G401.6 (cell line): ENCODE data around the gene WNT3A.
A peak's percentile ranks its signal among the peaks of the same experiment; 100 is the strongest.

Experiments used
- FAIRE-seq: peaks from 2 replicates; lab custom pipeline; 2012; peaks lifted over from hg19 to GRCh38; lab: Jason Lieb, UNC

WNT3A gene

DNA sequence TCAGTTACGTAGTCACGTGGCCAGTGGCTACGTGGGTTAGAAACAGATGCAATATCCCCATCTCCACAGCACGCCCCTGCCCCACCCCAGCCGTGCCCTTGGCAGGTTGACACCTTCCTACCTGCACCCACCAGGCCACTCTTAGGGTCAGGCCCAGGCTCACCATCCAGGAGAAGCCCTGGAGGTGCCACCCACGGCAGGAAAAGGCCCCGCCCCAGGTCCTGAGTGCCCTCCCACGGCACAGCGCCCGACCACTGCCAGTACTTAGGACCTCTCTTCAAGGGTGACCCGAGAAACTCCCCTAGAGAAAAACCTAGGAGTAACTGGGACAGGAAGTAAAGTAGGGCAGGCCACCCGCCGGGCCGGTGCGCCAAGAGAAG lies 94.8 kb downstream of the WNT3A start:
- no peak for FAIRE-seq

DNA sequence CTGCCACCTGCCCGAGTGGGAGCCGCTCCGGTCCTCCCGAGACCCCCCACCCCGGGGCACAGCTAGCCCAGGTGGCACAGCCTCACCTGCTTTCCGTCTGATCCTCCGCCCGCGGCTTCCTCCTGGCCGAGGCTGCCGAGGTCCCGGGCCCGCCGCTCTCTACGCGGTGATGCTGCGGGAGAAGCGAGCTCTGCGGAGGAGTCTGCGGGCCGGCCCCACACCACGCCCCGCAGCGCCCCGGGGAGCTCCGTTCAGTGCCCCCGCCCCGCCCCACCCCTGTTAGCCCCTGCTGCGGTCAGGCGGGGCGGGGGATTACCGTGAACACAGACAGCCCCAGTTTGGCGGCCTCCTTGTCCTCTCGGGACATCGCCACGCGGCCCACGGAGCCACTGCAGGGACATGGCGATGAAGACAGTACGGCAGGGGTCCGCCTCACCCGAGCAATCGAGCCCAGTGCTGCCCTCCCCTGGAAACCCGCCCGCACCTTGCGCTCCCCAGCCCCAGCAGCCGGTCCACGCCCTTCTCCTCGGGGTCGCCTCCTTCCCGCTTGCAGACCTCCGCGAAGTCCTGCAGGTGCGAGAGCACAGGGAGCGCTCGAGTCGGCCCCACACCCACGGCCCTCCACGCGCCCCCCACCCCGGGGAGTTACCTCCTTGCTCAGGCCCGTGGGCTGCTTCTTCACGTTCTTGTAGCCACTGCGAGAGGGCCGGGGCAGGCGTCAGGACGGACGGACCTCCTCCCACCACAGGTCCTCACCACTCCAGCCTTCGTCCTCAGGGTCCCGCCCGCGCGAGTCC lies 95.4 kb downstream of the WNT3A start:
- no peak for FAIRE-seq

DNA sequence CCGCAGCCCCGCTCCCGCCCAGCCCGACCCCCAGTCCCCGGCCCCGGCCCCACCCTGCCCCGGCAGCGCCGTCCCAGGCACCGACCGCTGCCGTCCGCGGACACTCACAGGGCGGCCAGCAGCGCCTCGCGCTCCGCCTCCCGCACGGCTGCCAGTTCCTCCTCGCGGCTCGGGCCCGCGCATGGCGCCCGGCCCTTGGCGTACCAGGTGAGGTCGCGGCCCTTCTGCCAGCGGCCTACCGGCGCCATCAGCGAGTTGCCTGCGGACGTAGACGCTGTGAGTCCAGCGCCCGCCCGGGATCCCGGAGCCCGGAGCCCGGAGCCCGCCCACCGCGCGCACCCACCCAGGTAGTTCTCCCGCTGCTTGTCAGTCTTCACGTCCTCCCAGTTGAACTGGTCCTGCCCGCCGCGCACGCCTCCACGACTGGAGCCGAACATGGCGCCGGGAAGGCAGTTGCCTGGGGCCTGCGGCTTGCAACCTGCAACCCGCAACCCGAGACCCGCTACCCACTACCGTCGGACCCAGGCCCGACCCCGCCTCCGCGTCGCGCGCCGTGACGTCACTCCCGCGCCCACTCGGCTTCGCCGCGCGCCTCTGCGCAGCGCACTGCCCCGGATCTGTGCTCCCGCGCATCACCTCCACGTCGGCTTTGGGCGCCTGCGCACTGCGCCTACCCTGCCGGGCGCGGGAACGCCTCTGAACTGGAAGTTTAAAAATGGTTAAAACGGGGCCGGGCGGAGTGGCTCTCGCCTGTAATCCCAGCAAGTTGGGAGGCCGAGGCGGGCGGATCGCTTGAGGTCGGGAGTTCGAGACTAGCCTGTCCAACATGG lies 96.2 kb downstream of the WNT3A start, which contains the start of gene C1orf35:
Gene C1orf35 (minus strand): TSS at position 535 of the 830 bp plus-strand sequence. CDS start 98 bp downstream, at position 437.
- FAIRE-seq = peak; percentile 54

DNA sequence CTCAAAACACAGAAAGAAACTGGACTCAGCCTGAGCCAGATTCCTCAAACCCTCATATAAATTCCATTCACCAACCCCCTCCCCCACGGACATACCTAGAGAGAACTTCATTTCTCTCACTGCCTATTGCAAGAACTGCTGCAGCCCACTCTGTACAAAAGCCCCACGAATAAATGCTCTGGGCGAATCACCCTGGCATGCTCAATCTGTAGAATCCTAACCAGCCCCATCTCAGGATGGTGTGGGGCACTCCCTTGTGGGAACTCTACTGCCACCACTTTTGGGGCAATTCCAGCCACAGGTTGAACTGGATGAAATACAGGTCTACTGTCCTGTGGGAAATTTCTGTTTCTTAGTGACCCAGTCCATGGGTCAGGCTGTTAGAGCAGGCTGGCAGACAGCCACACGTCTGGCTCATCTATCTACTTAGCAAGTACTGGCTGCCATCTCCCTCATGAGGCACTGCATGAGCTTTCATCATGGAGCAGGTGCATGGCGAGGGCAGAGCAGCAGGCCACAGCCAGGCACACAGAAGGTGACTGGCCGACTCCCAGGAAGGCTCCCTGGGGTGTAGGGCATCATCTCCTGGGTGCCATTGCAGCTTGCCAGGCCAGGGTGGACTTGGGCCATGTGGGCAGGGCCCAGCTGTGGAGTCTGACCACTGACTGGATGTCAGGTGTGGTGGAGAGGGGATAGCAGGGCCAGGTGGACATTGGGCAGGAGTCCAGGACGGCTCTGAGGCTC lies 97.9 kb downstream of the WNT3A start:
- FAIRE-seq = no peak

DNA sequence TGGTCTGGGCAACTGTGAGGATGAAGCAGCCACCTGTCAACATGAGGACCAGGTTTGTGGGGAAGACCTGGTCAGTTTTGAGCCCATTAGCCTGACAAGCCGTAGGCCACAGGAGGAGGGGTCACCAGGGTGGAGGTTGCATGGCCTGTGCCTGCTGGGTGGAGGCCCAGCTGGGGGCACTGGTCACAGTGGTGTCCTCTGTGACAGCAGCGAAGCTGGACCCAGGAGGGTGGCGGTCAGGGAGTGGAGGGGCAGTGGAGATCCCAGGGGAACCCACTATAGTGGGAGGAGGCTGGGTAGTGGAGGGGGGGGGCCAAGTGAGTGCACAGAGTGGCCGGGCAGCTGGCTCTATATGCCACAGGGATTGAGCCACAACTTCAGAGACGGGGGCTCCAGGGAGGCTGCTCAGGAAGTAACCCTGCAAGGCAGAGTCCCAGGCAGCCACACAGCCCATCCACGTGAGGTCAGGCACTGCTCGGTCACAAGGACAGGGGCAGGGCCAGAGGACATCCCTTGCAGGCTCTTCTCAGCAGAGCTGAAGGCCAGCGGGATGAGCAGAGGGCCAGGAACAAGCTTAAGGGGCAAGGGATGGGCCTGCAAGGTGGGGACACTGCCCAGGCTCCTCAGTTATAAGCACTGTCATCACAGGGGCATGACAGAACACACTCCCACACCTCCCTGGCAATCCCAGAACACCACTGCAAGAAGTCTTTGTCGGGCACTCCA lies 98.6 kb downstream of the WNT3A start:
- FAIRE-seq = no peak

DNA sequence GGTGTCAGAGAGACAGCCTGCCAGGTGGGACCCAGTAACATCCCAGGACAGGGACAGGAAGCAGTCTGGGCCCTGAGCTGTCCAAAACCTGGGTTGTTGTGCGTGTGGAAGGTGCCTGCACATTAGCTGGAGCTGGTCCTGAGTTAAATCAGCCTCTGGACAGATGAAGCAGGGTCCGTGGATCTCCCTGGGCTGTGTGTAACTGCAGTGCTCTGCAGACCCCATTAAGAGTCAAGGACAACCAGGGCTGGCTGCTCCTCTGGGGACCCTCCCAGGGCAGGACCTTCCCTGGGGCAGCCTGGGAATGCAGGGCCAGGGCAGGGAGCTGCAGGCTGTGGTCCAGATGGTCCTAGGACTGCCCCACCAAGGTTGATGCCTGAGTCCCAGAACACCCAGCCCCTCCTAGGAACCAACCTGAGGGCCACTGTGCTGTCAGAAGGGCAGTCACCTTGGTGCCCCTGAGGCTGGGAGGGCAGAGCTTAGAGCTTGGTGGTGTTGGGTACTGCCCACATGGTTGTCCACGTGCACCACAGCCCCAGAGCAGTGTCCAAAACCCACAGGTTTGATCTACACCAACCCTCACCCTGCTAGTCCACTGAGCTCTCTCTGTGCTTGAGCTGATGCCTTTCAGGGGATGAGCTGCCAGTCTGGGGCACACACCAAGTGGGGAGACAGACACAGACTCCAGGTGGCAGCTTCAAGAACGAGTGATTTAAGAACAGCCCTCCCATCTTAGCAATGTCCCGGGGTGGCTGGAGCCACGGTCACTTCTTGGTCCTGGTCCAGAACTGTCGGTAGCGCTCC lies 99.4 kb downstream of the WNT3A start:
- FAIRE-seq = no peak

DNA sequence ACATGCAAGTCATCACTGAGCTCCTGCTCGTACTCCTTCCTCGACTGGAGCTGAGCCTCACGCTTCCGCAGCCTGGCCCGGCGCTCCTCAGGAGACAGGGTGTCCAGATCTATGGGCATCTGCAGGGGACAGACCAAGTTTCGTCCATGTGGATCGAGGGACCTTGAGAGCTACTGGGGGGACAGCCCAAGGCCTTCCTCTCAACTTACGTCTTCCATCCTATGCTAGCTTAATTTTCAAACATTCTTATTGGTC lies 99.9 kb downstream of the WNT3A start:
- FAIRE-seq = no peak

DNA sequence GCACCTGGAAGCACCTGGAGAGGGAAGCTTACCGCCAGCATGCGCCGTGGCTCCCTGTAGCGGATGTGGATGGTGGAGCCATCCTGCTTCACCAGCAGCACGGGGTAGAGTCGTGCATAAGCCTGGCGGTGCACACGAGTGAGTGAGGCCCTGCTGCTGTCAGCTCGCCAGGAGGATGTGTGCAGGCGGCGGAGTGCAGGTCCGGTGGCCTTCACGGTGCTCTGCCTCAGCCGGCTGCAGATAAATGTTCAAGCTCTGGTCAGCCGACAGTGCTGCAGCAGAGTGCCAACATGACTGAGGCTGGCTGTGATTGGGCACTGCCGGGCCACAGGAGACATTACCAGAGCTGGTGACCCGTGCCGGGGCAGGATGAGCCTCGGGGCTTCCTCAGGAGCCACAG lies 100.8 kb downstream of the WNT3A start:
- FAIRE-seq = no peak

DNA sequence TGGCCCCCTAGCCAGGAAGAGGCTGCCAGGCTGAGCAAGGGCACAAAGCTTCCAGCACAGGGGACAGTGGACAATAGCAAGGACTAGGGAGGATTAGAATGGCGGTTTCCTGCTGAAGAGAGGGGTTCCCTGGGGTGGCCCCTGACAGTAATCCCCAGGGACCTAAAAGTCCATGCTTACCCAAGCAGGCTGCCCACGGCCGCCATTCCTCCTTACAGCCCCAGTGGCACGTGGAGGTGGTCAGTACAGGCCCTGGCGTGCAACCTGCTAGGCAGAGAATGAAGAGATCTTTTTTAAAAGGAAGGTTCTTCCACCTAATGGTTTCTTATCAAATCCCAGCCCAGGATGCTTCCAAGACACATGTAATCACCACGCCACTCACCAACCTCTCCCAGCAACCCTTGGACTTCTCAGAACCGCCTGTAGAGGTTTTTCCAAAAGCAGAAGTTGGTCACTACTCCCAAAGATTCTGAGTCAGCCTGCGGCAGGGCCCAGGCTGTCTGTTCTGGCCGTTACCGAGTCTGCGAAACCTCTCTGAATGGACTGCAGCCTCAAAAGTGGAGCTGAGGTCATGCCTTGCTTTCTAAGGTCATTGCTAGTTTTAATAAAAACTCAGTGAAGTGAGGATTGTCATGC lies 101.4 kb downstream of the WNT3A start:
- no peak for FAIRE-seq

DNA sequence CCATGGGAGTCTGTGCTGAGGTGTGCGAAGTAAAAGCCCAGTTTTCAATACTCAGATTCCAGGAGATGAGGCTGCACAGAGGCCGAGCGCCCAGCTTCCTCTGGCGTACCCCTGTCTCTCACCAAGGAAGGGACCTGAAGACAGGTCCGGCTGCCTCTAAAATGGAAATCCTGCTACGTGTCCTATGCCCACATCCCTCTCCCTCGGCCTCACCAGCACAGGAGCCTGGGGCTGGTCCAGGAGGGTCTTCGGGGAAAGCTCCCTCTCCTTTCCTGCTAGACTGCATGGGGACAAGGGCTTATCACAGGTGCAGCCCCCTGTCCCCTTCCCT lies 101.9 kb downstream of the WNT3A start:
- FAIRE-seq = no peak

DNA sequence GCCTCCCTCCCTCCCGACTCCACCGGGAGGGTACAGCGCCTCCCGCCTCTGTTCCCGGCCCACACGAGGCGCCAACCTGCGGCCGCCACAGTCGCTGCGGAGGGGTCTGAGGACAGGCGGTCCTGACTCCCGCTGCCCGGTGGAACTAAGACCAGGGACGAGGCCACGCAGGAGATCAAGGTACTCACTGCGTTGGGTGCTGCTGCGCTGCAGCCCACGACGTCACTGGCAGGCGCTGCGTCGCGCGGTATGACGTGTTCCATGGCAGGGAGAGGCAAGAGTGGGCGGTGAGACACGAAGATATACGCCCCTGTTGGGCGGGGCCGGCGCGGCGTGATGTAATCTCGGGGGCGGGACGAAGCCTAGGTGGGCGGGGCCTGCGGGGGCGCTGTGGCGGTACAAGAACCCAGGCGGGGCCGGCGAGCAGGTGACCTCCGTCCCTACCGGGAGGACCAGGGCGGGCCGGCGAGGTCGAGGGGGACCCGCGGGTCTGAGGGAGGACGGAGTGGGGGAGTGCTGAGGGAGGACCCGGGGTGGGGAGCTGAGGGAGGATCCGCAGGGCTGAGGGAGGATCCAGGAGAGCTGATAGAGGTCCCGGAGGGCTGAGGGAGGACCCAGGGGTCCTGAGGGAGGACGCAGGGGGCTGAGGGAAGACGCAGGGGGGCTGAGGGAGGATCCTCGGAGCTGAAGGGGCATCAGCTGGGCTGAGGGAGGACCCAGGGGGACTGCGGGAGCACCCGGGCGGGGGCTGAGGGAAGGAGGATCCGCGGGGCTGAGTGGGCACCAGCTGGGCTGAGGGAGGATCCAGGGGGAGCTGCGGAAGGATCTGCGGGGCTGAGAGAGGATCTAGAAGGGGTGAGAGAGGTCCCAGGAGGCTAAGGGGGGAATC lies 102.5 kb downstream of the WNT3A start, which contains the start of gene MRPL55:
Gene MRPL55 (minus strand): TSS at position 227 of the 889 bp plus-strand sequence. CDS start 1,039 bp downstream, outside the sequence.
- FAIRE-seq = peak; percentile 84

DNA sequence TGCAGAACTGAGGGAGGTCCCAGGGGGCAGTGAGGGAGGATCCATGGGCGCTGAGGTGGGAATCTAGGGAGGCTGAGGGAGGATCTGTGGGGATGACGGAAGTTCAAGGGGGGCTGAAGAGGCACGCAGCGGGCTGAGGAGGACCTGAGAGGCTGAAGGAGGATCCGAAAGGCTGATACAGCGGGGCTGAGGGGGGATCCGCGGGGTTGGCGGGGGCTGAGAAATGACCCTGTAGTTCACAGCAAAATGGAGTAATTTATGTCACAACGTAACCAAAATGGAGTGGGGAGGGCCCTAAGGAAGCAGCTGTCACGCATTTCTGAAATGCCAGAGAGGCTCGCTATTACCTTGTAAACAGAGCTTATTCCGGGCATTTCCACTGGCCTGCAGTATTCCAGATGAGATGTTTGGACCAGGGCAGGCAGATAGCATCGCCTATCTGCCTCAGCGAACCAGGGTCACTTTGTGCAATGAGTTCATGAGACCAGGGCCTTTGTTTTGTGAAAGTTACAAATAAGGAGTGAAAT lies 103.2 kb downstream of the WNT3A start:
- FAIRE-seq = no peak

DNA sequence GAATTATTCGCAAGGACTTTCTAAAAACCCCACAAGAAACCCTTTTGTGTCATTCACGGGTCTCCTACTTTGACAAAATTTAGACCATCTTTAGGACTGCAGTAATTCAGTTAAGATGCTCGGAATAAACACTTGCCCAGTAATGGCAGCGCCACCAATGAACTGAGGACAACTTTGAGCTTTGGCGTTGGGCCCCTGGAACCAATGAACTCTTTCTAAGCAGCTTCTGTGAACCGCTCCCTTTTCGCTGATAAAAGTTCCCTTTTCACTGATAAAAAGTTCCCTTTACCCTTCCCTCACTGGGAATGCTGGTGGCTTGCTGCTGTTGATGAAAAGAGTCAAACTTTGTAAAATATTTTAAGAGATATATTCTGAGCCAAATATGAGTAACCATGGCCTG lies 103.8 kb downstream of the WNT3A start:
- FAIRE-seq = no peak
